Naive B cell (primary cell): ENCODE measurements around the gene PIK3C3. TPM values are rescaled to one million over a fixed set of nuclear protein-coding genes. Genes with fewer than 3 reads are reported as not detected.
"Not testable (repeated sequence)": the region's sequence is repeated elsewhere in the genome, so short reads cannot be mapped to it uniquely, and the experiment has no call there.

ENCODE experiments used
- ATAC-seq, 2 donors: fragments of 150-1000 bp; cut with Tn5 transposase; 2 replicates each; pipeline ENCODE4 v1.10.0; 2021; ENCODE audit warnings: low read depth in 2 of 2, mild to moderate bottlenecking in 2 of 2, moderate library complexity in 2 of 2
- DNase-seq: peaks from one replicate; pipeline ENCODE4 v3.0.0; 2022
- H3K27ac Mint-ChIP-seq, 6 donors: one replicate each; pipeline ENCODE4 v1.8.0; 2020 to 2022; ENCODE audit warnings: mild to moderate bottlenecking in 6 of 6, mixed read lengths in 6 of 6, moderate library complexity in 5 of 6, inconsistent platforms in 2 of 6
- H3K27me3 Mint-ChIP-seq, 3 donors: one replicate each; pipeline ENCODE4 v1.8.0; 2021 to 2022; ENCODE audit warnings: mixed read lengths in 3 of 3, mild to moderate bottlenecking in 1 of 3
- H3K36me3 Mint-ChIP-seq, 2 donors: one replicate each; pipeline ENCODE4 v1.8.0; 2020 to 2022; ENCODE audit warnings: mixed read lengths in 2 of 2, inconsistent platforms in 1 of 2, mild to moderate bottlenecking in 1 of 2
- H3K4me1 Mint-ChIP-seq, 3 donors: one replicate each; pipeline ENCODE4 v1.8.0; 2020 to 2022; ENCODE audit warnings: mixed read lengths in 3 of 3, inconsistent platforms in 1 of 3, mild to moderate bottlenecking in 1 of 3, moderate library complexity in 1 of 3
- H3K4me3 Mint-ChIP-seq, 8 donors: one replicate each; pipeline ENCODE4 v1.8.0; 2020 to 2022; ENCODE audit warnings: mild to moderate bottlenecking in 8 of 8, mixed read lengths in 8 of 8, moderate library complexity in 8 of 8, inconsistent platforms in 2 of 8
- H3K9me3 Mint-ChIP-seq, 7 donors: one replicate each; pipeline ENCODE4 v1.8.0; 2020 to 2022; ENCODE audit warnings: mixed read lengths in 7 of 7, mild to moderate bottlenecking in 5 of 7, inconsistent platforms in 2 of 7, moderate library complexity in 1 of 7
- polyA plus RNA-seq, 6 donors: library from polyadenylated mRNA; unstranded; fragments of 300-500 nt; fragmentation: Illumina TruSeq; gene quantifications; one replicate each; pipeline ENCODE4 v1.2.3, GENCODE V29; 2021; ENCODE audit warnings: low read depth in 6 of 6

Gene PIK3C3
- polyA plus RNA-seq, 6 donors from 2014 or later: 22.5 to 39.0 (median 34.2) TPM

DNA sequence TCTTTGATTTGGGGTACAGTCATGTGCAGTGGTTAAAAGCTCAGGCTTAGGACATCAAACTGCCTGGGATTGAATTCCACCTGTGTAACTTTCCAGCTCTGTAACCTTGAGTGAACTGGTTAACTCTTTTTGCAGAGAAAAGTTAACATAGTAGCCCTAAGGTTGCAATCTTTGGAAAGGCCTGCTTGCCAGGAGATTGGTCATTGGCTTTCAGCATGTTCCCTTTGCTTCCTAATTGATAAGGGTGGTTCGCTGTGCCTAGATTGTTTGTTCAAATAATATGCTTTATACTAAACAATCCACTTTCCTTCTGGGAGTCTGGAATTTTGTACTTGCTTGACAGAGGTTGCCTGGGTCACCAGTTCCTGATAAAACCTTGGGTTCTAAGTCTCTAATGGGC lies 86.8 kb downstream of the PIK3C3 start:
- Mint-ChIP-seq H3K27me3 (no peaks in the 10 kb centered on the region), H3K36me3 (peaks cover 20 to 40% of the 10 kb centered on the region in 2 donors), H3K4me1 (no peaks in the 10 kb centered on the region), H3K9me3 (no peaks in the 10 kb centered on the region), H3K27ac (no peak overlapping the region), H3K4me3 (no peak overlapping the region)
- ATAC-seq (no peak), DNase-seq (no peak)

DNA sequence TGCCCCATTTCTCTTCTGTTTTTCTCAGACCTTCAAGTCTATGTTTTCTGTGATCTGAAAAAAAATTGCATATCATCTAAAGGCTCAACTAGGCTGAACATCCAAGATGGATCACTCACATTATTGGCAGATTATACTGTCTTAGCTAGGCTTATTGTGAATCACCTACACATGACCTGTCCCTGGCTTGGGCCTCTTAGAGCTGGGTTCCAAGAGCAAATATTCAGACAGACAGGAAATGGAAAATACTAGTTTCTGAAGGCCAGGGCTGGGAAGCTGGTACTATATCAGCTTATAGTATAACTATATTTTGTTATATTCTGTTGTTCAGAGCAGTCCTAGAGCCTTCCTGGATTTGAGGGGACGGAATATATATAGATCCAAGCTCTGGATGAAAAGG lies 90.3 kb downstream of the PIK3C3 start:
- Mint-ChIP-seq H3K27me3 (no peaks in the 10 kb centered on the region), H3K4me1 (no peaks in the 10 kb centered on the region), H3K36me3 (peaks cover 11 to 19% of the 10 kb centered on the region in 2 donors), H3K4me3 (no peak overlapping the region), H3K27ac (peak overlapping the region in 1 of 6 donors; percentile 3), H3K9me3 (no peaks in the 10 kb centered on the region)
- no peak for DNase-seq
- ATAC-seq: no peak

DNA sequence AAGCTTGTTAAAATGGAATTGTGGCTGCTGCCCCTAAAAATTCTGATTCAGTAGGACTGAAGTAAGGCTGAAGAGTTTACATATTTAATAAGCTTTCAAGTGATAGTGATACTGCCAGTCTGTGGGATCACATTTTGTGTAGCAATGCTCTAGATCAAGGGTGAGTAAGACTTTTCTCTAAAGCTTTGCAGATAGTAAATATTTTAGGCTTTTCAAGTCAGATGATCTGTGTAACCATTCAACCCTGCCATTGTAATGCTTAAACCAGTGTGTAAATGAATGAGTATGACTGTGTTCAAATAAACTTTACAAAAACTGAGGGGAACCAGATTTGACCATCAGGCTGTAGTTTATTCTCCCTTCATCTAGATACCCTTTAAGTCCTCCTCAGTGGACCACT lies 92.7 kb downstream of the PIK3C3 start:
- Mint-ChIP-seq H3K27ac (no peak overlapping the region), H3K27me3 (no peaks in the 10 kb centered on the region), H3K36me3 (peaks cover 11 to 15% of the 10 kb centered on the region in 2 donors), H3K4me3 (no peak overlapping the region), H3K9me3 (no peaks in the 10 kb centered on the region), H3K4me1 (peaks cover 0 to 1% (median 0%) of the 10 kb centered on the region in 3 donors)
- ATAC-seq: no peak
- DNase-seq: no peak

DNA sequence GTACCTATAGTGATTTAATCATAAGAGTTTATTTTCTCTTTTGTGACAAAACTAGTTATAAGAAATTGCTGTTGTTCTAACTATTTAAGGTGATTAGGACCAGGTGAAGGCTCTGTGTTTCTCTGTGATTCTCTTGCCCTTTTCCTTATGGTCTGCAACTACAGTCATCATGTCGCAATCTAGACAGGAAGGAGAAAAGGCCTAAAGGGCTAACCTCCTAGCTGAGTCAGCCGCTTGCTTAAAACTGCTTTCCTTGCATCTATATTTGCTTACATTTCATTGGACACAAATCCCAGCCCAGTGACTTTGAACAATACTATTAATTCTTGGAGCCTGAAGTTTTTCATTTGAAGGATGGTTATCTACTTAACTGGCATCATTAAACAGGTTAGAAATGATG lies 93.1 kb downstream of the PIK3C3 start:
- peaks cover 0 to 5% (median 0%) of the 10 kb centered on the region in 3 donors for H3K4me1 Mint-ChIP-seq
- ATAC-seq (no peak), DNase-seq (no peak)
- peak overlapping the region in 1 of 6 donors; percentile 7 for H3K27ac Mint-ChIP-seq
- peaks cover 11 to 15% of the 10 kb centered on the region in 2 donors for H3K36me3 Mint-ChIP-seq
- no peaks in the 10 kb centered on the region for H3K9me3 Mint-ChIP-seq
- no peak overlapping the region for H3K4me3 Mint-ChIP-seq
- H3K27me3 Mint-ChIP-seq: no peaks in the 10 kb centered on the region

DNA sequence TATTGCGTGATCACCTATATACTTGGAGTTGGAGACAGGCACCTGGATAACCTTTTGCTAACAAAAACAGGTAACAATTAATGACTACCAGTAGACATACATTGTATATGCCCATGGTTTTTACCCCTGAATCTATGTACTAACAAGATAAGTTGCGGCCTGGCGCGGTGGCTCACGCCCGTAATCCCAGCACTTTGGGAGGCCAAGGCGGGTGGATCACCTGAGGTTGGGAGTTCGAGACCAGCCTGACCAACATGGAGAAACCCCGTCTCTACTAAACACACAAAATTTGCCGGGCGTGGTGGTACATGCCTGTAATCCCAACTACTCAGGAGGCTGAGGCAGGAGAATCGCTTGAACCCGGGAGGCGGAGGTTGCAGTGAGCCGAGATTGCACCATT lies 94.5 kb downstream of the PIK3C3 start:
- Mint-ChIP-seq H3K4me1 (peaks cover 0 to 10% (median 0%) of the 10 kb centered on the region in 3 donors), H3K36me3 (peaks cover 6 to 15% of the 10 kb centered on the region in 2 donors)
- ATAC-seq, H3K4me3 Mint-ChIP-seq, H3K27ac Mint-ChIP-seq, H3K27me3 Mint-ChIP-seq, DNase-seq, H3K9me3 Mint-ChIP-seq: not testable (repeated sequence)

DNA sequence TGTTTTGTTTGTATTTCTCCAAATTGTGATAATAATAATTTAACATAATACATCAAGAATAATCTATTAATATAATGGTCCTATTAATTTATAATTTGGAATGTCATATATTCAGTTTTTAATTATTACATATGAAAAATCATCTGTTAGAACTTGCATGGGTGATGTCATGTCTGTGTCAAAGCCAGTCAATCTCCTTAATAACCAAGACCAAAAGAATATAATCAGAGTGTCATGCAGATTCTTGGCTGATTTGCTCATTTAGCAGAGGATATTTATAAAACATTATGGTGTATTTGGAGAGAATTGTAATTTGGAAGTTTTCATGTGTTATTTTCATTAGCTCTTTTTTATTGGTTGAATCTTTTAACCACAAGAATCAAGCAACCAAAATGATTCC lies 96.4 kb downstream of the PIK3C3 start:
- DNase-seq (no peak), ATAC-seq (no peak)
- Mint-ChIP-seq H3K4me3 (no peak overlapping the region), H3K27me3 (no peaks in the 10 kb centered on the region), H3K4me1 (peaks cover 0 to 10% (median 0%) of the 10 kb centered on the region in 3 donors), H3K9me3 (no peaks in the 10 kb centered on the region), H3K27ac (no peak overlapping the region), H3K36me3 (peaks cover 0 to 8% of the 10 kb centered on the region in 2 donors)

DNA sequence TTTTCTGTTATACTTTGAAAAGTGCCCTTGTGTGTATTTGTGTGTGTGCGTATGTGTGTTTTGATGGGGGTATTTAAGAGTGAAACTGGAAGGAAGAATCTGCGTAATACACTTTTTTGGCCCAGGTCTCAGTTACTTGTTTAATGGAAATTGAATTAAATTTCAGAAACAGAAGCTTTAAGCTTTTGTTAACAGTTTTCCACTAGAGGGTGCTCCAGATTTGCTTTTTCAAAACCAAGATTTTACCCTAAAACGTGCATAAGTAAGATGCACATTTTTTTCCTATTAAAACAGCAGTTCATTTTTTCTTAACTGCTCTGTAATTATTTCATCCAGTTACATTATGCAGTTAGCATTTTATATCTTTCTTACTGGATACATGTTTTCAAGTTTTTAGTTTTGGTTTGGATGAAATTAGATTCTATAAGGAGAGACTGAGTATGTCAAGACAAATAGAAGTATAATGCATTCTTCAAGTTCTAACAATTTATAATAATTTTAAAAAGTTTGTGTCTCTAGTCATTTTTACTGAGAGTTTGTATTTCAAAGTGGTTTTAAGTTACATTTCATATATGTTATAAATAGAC lies 97.2 kb downstream of the PIK3C3 start:
- peaks cover 0 to 10% (median 0%) of the 10 kb centered on the region in 3 donors for H3K4me1 Mint-ChIP-seq
- DNase-seq: no peak
- H3K27ac Mint-ChIP-seq: peak overlapping the region in 2 of 6 donors; percentile 36 to 45
- no peaks in the 10 kb centered on the region for H3K9me3 Mint-ChIP-seq
- H3K27me3 Mint-ChIP-seq: no peaks in the 10 kb centered on the region
- H3K36me3 Mint-ChIP-seq: peaks cover 0 to 8% of the 10 kb centered on the region in 2 donors
- no peak overlapping the region for H3K4me3 Mint-ChIP-seq
- ATAC-seq: no peak

DNA sequence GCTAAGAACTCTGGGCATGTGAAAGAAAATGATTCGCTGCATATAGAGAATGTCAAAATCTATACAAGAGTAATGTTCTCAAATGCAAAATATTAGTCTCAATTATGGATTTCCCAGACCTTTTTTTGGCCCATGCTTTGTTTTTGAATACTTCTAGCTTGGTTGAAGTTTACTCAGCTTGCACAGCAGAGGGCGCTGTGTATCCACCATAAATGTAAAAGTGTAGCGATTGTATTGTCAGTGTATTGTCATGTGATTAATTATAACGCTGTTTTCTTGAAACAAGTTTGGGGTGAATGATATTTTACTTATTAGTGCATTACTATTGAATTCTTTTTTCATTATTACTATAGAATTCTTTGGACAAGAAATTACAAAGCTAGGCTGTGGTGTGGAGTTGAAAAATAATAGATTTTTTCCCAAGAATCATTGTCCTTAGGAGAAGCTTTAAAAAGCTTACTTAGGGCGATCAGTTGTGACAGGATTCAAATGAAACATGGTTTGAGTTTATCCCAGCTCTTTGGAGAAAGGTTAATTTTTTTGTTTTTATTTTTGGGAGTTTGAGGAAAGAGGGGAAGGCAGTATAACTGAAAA lies 98.3 kb downstream of the PIK3C3 start:
- H3K4me1 Mint-ChIP-seq: peaks cover 0 to 10% (median 0%) of the 10 kb centered on the region in 3 donors
- no peak overlapping the region for H3K4me3 Mint-ChIP-seq
- H3K27ac Mint-ChIP-seq: peak overlapping the region in 2 of 6 donors; percentile 28 to 39
- peaks cover under 1 to 8% of the 10 kb centered on the region in 2 donors for H3K36me3 Mint-ChIP-seq
- H3K9me3 Mint-ChIP-seq: no peaks in the 10 kb centered on the region
- DNase-seq: peak; percentile 19
- H3K27me3 Mint-ChIP-seq: no peaks in the 10 kb centered on the region
- peak in 1 of 2 donors; percentile 52 for ATAC-seq

DNA sequence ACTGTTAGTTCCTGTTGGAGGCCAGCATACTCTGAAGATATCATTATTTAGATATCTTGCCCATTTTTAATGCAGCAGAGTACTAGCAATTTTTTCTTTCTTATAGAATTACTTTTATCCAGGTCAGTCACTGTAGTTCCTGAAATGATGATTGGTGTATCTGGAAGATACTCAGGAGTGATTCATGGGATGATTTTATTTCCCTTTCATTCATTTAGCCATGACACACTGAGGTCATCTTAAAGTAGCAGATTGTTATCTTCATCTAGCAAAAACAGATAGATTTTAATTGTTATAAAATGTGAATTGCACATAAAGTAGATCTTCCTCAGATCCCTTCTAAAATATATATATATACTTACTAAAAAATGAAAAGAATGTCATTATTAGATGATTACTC lies 109.1 kb downstream of the PIK3C3 start:
- no peak overlapping the region for H3K27ac Mint-ChIP-seq
- H3K4me3 Mint-ChIP-seq: no peak overlapping the region
- peaks cover 0 to 7% (median 6%) of the 10 kb centered on the region in 3 donors for H3K4me1 Mint-ChIP-seq
- no peak for DNase-seq
- peaks cover 28 to 42% of the 10 kb centered on the region in 2 donors for H3K36me3 Mint-ChIP-seq
- H3K27me3 Mint-ChIP-seq: no peaks in the 10 kb centered on the region
- ATAC-seq: no peak
- H3K9me3 Mint-ChIP-seq: no peaks in the 10 kb centered on the region

DNA sequence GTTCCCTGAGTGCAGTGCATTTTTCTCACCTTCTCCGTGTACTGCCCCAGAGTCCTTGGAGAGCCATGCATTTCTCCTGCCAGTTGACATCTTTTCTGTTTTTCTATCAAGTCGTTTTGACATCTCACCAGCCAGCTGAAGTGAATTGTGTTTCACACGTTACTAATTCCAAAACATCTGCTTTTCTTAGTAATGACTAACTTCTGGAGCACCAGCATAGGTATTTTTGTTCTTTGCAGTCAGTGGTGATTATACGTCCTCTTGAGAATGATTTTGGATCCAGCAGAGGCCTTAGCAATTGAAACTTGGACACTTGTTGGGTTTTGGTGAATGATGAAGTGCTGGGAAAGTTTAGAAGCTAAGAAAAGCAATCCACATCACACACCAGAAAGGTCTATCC lies 112.5 kb downstream of the PIK3C3 start:
- H3K9me3 Mint-ChIP-seq: no peaks in the 10 kb centered on the region
- H3K4me1 Mint-ChIP-seq: peaks cover 0 to 7% (median 6%) of the 10 kb centered on the region in 3 donors
- no peaks in the 10 kb centered on the region for H3K27me3 Mint-ChIP-seq
- ATAC-seq (no peak), DNase-seq (no peak)
- H3K36me3 Mint-ChIP-seq: peaks cover 34 to 35% of the 10 kb centered on the region in 2 donors
- H3K27ac Mint-ChIP-seq: no peak overlapping the region
- H3K4me3 Mint-ChIP-seq: no peak overlapping the region

DNA sequence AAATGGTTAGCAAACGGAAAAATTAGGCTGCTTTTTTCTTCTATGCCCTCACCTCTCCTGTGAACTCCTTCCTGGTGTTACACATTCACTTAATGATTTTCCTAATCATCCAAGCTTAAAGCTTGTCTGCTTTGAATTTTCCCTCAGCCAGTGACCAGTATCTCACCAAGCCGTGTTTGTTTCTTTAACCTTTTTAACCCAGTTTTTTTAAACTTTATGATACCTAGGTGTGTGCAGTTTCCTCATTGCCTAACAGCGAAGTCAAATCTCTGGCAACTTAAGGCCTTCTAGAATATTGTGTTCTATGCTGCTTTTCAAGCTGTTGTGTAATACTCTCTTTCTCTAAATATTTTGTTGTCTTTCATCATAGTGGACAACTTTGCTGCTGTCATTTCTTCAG lies 113.0 kb downstream of the PIK3C3 start:
- peaks cover 29 to 35% of the 10 kb centered on the region in 2 donors for H3K36me3 Mint-ChIP-seq
- ATAC-seq: no peak

DNA sequence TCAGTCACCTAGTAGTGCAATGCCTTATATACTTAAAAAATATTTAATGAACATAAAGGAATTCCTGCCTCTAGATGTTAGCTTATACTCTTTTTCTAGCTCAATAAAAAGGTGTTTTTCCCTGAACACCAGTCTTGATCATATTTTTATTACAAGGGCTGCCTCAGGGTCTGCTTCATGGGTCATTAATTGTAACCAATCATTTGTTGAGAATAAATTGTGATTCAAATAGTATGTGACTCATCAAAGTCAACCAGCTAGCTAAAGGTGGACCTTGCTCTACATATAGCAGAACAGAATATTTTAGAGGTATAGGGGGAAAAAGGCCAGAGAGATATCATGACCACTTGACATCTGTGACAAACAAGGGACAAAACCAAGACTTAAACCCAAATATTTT lies 114.0 kb downstream of the PIK3C3 start:
- no peak overlapping the region for H3K4me3 Mint-ChIP-seq
- H3K27ac Mint-ChIP-seq: no peak overlapping the region
- DNase-seq (no peak), ATAC-seq (no peak)
- peaks cover 28 to 35% of the 10 kb centered on the region in 2 donors for H3K36me3 Mint-ChIP-seq
- H3K4me1 Mint-ChIP-seq: peaks cover 0 to 7% (median 6%) of the 10 kb centered on the region in 3 donors
- no peaks in the 10 kb centered on the region for H3K9me3 Mint-ChIP-seq
- no peaks in the 10 kb centered on the region for H3K27me3 Mint-ChIP-seq

More for the DNA sequence above, 113.0 kb downstream of the PIK3C3 start:
- Mint-ChIP-seq H3K4me1 (peaks cover 0 to 7% (median 6%) of the 10 kb centered on the region in 3 donors), H3K9me3 (no peaks in the 10 kb centered on the region), H3K4me3 (no peak overlapping the region), H3K27ac (no peak overlapping the region), H3K27me3 (no peaks in the 10 kb centered on the region)
- DNase-seq: no peak

DNA sequence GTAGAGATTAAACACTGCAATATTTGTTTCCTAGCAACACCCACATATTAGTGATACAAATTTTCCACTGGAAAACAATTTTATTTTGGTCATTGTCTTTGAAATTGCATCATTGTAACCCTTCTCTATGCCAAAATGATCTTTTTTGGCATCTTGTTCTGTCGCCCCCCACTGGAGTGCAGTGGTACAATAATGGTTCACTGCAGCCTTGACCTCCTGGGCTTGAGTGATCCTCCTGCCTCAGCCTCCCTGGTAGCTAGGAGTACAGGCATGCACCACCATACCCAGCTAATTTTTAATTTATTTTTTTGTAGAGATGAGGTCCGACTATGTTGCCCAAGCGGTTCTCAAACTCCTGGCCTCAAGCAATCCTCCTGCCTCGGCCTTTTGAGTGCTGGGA lies 117.4 kb downstream of the PIK3C3 start:
- H3K27ac Mint-ChIP-seq: no peak overlapping the region
- H3K4me1 Mint-ChIP-seq: no peaks in the 10 kb centered on the region
- H3K27me3 Mint-ChIP-seq: no peaks in the 10 kb centered on the region
- H3K9me3 Mint-ChIP-seq: no peaks in the 10 kb centered on the region
- ATAC-seq: no peak
- DNase-seq: no peak
- H3K4me3 Mint-ChIP-seq: no peak overlapping the region
- peaks cover 21 to 25% of the 10 kb centered on the region in 2 donors for H3K36me3 Mint-ChIP-seq

DNA sequence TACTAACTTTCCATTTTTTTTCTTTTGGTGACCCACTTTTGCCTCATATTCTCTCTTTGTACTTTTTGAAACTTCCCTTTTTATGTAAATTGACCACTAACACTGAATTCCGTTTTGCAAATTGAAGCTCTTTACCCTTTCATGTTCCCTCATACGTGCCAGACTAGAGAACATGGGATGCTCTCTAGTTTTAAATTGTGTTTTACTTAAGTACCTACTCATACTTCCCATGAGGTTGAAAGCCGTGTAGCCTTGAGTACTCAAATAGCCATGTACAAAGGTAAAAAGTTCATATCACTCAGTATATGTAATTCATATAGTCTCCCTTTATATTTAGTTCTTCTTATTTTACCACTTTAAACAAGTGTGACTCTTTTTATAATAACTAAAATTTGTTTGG lies 119.7 kb downstream of the PIK3C3 start:
- Mint-ChIP-seq H3K9me3 (no peaks in the 10 kb centered on the region), H3K4me3 (no peak overlapping the region), H3K27me3 (no peaks in the 10 kb centered on the region), H3K36me3 (peaks cover 19 to 32% of the 10 kb centered on the region in 2 donors), H3K27ac (peak overlapping the region in 1 of 6 donors; percentile 45), H3K4me1 (no peaks in the 10 kb centered on the region)
- DNase-seq (no peak), ATAC-seq (no peak)
